ENCODE data around the gene BATF. TPM values are rescaled to one million over a fixed set of nuclear protein-coding genes. Genes with fewer than 3 reads are reported as not detected.
A peak's percentile ranks its signal among the peaks of the same experiment; 100 is the strongest.

BATF gene
- total RNA-seq, 1 donor from 2014 or later, result 1.7 TPM

- intact Hi-C loops (cut with DNase I), result loop anchor here (1.0 kb wide), 1 partner anchor 74 kb away; no protein-coding TSS in a partner anchor
- DNase-seq (ENCODE audit: low spot score) (peak; percentile 64), ATAC-seq (peak; percentile 71)
These were observed 56.6 kb downstream of the BATF start for GRCh38 chr14:75578786-75579337.

GRCh38 chr14:75579338-75579864 is 57.1 kb downstream of the BATF start:
- intact Hi-C loops (cut with DNase I), result no loop called here
- no peak for DNase-seq (ENCODE audit: low spot score)
- ATAC-seq, result peak; percentile 3

- no peak for ATAC-seq
- intact Hi-C loops (cut with DNase I), result no loop called here
- no peak for DNase-seq (ENCODE audit: low spot score)
These were observed 57.6 kb downstream of the BATF start for GRCh38 chr14:75579882-75580281.

DNA sequence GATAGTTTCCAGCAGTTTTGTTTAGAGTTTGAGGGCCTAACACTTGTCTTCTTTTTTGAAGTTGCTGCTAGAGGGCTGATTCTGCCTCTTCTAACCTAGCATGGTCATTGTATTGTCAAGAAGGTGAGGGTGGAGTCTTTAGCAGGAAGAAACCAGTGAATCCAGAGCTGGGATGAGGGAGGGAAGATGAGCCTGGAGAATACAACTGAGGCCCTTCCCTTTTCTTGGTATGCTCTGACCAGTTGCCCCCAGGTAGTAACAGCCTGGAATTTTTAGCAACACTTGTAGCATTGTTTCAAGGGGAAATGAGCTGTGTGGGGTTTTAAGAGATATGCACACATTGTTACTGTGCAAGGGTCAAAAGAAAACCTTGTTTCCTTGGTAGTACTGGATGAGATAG is 65.1 kb downstream of the BATF start:
- intact Hi-C loops (cut with DNase I), result no loop called here
- no peak for DNase-seq (ENCODE audit: low spot score)
- no peak for ATAC-seq

DNA sequence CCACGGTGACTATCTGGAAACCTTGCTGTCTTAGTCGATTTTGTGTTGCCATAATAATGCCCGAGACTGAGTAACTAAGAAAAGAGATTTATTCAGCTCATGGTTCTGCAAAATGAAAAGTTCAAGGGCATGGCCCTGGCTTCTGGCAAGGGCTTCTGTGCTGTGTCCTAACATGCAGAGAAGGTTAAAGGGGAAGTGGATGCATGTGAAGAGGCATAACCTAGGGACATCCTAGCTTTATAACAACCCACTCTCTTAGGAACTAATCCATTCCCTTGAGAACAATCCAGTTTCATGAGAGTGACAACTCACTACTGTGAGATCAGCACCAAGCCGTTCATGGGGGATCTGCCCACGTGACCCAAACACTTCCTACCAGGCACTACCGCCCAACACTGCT is 67.7 kb downstream of the BATF start:
- no peak for DNase-seq (ENCODE audit: low spot score)
- no peak for ATAC-seq
- intact Hi-C loops (cut with DNase I), result loop anchor here (10.0 kb wide), 1 partner anchor 385 kb away; no protein-coding TSS in a partner anchor

DNA sequence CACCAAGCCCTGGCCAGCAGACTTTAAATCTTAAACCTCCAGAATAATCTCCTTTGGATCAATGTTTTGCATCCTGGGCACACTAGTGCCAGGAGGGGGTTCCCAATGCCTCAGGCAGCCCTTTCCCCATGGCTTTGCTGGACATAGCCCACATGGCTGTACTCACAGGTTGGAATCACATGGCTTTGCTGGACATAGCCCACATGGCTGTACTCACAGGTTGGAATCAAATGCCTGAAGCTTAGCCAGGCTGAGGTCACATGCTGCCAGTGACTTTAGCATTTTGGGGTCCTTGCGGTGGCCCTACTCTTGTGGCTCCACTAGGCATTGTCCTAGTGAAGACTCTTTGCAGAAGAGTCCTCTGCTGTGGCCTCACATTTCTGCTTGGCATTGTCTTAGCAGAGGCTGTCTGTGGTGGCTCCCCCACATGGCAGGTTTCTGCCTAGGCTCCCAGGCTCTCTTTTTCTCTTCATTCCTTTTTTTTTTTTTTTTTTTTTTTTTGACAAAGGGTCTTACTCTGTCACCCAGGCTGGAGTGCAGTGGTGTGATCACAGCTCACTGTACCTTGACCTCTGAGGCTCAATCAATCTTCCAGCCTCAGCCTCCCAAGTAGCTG is 69.2 kb downstream of the BATF start:
- ATAC-seq (no peak), DNase-seq (ENCODE audit: low spot score) (no peak)
- intact Hi-C loops (cut with DNase I), result loop anchor here (10.0 kb wide), 1 partner anchor 383 kb away; no protein-coding TSS in a partner anchor

DNA sequence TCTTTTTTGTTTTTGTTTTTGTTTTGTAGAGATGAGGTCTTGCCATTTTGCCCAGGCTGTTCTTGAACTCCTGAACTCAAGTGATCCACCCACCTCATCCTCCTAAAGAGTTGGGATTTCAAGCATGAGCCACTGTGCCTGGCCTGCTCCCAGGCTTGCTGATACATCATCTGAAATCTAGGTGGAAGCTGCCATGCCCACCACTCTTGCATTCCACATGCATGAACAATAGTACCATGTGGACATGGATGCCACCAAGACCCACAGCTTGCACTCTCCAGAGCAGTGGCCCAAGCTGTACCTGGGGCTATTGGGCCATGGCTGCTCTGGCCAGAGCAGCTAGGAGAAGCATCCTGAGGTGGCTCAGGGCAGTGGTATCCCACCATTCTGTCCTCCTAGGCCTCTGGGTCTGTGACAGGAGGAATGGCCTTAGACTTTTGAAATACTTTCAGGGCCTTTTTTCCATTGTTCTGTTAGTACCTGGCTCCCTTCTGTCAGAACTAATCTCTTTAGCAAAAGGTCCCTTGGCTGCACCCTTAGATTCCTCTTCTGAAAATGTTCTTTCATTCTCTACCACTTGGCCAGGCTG is 69.8 kb downstream of the BATF start:
- no peak for DNase-seq (ENCODE audit: low spot score)
- ATAC-seq, result no peak
- intact Hi-C loops (cut with DNase I), result loop anchor here (10.0 kb wide), 1 partner anchor 383 kb away; no protein-coding TSS in a partner anchor

DNA sequence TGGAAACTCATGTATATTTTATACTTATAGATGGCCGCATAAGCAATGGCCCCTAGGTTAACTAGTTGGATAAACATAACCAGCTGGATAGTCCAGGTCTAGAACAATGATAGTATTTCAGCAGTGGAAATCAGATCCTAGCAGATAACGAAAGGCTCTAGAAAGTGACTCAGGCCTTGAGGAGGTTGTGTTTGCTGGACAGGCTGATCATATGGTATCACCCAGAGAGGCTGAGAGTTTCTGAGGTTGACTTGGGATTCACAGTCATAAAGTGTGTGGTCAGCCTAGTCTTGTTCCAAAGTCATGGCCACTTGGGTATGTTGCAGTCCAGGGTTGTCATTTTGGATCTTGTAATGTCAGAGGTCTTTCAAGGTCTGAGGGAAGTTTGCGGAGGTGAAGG is 73.0 kb downstream of the BATF start:
- no peak for DNase-seq (ENCODE audit: low spot score)
- intact Hi-C loops (cut with DNase I), result loop anchor here (10.0 kb wide), 1 partner anchor 380 kb away; no protein-coding TSS in a partner anchor
- ATAC-seq, result no peak

Other genes with a start within 250 kb of the BATF start
- gene FOS, start 243.6 kb upstream of the BATF start, total RNA-seq, result 209 TPM
- gene JDP2, start 94.4 kb upstream of the BATF start, total RNA-seq, result 59.7 TPM
- 56.4 TPM for gene FLVCR2, start 56.2 kb downstream of the BATF start, total RNA-seq
- gene ERG28, start 138.4 kb downstream of the BATF start, total RNA-seq, result 10.1 TPM
- gene TTLL5, start 138.8 kb downstream of the BATF start, total RNA-seq, result 44.0 TPM